Mesenchymal stem cell (in vitro differentiated cells and primary cell): ENCODE data around the gene PLPPR1.

Experiments
- DNase-seq: peaks from one replicate; pipeline ENCODE4 v3.0.0-alpha.2; 2013
- H2AFZ ChIP-seq: one replicate; pipeline ENCODE4 v1.6.1; 2013; ENCODE audit warnings: low read depth, mild to moderate bottlenecking, control low read depth, inconsistent platforms, low read length, moderate library complexity
- H2AK5ac ChIP-seq: 2 replicates; pipeline ENCODE4 v1.6.1; 2013; ENCODE audit warnings: low read length, moderate library complexity, mild to moderate bottlenecking, inconsistent platforms; ENCODE audit not compliant: severe bottlenecking
- H2BK120ac ChIP-seq: one replicate; pipeline ENCODE4 v1.6.1; 2013; ENCODE audit warnings: low read depth, mild to moderate bottlenecking, inconsistent platforms, low read length, moderate library complexity
- H2BK12ac ChIP-seq, 2 experiments: one replicate each; pipeline ENCODE4 v1.6.1; 2013; ENCODE audit warnings: inconsistent platforms in 2 of 2, low read length in 2 of 2, mild to moderate bottlenecking in 2 of 2, moderate library complexity in 2 of 2, control low read depth in 1 of 2
- H2BK15ac ChIP-seq: one replicate; pipeline ENCODE4 v1.6.1; 2013; ENCODE audit warnings: mild to moderate bottlenecking, low read depth, inconsistent platforms; ENCODE audit not compliant: poor library complexity, severe bottlenecking
- H2BK5ac ChIP-seq: 2 replicates; pipeline ENCODE4 v1.6.1; 2013; ENCODE audit warnings: low read depth, mild to moderate bottlenecking, low read length, control low read depth, inconsistent platforms; ENCODE audit not compliant: poor library complexity, severe bottlenecking
- H3K14ac ChIP-seq, 2 experiments: one replicate each; pipeline ENCODE4 v1.6.1; 2013; ENCODE audit warnings: inconsistent platforms in 2 of 2, low read length in 2 of 2, control low read depth in 1 of 2, mild to moderate bottlenecking in 1 of 2, moderate library complexity in 1 of 2
- H3K18ac ChIP-seq, 2 experiments: one replicate each; pipeline ENCODE4 v1.6.1; 2013; ENCODE audit warnings: inconsistent platforms in 2 of 2, low read length in 2 of 2, control low read depth in 1 of 2, low read depth in 1 of 2, mild to moderate bottlenecking in 1 of 2
- H3K23ac ChIP-seq, 2 experiments: one replicate each; pipeline ENCODE4 v1.6.1; 2013; ENCODE audit warnings: inconsistent platforms in 2 of 2, low read length in 2 of 2, mild to moderate bottlenecking in 2 of 2, moderate library complexity in 2 of 2, control low read depth in 1 of 2
- H3K27ac ChIP-seq: 2 replicates; pipeline ENCODE4 v1.5.1; 2013; ENCODE audit warnings: mild to moderate bottlenecking, moderate library complexity, low read length, control low read depth, inconsistent platforms; ENCODE audit not compliant: poor library complexity, severe bottlenecking
- H3K27me3 ChIP-seq, 2 experiments: 2 replicates each; pipeline versions ENCODE4 v1.6.1 to v1.7.0; 2013; ENCODE audit warnings: low read length in 2 of 2, mild to moderate bottlenecking in 2 of 2, moderate library complexity in 2 of 2, control low read depth in 1 of 2, inconsistent platforms in 1 of 2; ENCODE audit not compliant: control insufficient read depth in 1 of 2, insufficient read depth in 1 of 2
- H3K36me3 ChIP-seq, 2 experiments: 2 replicates each; pipeline versions ENCODE4 v1.6.1 to v1.7.0; 2013; ENCODE audit warnings: low read length in 2 of 2, control low read depth in 1 of 2, inconsistent platforms in 1 of 2, low read depth in 1 of 2, mild to moderate bottlenecking in 1 of 2; ENCODE audit not compliant: insufficient read depth in 2 of 2, control insufficient read depth in 1 of 2
- H3K4ac ChIP-seq, 2 experiments: one replicate each; pipeline ENCODE4 v1.6.1; 2013; ENCODE audit warnings: inconsistent platforms in 2 of 2, low read length in 2 of 2, mild to moderate bottlenecking in 2 of 2, moderate library complexity in 2 of 2, control low read depth in 1 of 2, low read depth in 1 of 2
- H3K4me1 ChIP-seq: 2 replicates; pipeline ENCODE4 v1.6.1; 2013; ENCODE audit warnings: low read depth, low read length, control low read depth; ENCODE audit not compliant: control insufficient read depth, insufficient read depth
- H3K4me2 ChIP-seq: 2 replicates; pipeline ENCODE4 v1.6.1; 2013; ENCODE audit warnings: low read length, mild to moderate bottlenecking, inconsistent platforms; ENCODE audit not compliant: poor library complexity, severe bottlenecking
- H3K4me3 ChIP-seq, 2 experiments: 2 replicates each; pipeline versions ENCODE4 v1.5.1 to v1.7.0; 2013; ENCODE audit warnings: low read length in 2 of 2, mild to moderate bottlenecking in 2 of 2, control low read depth in 1 of 2, low read depth in 1 of 2; ENCODE audit not compliant: insufficient read depth in 1 of 2
- H3K79me1 ChIP-seq: replicated peaks from 2 replicates; pipeline ENCODE4 v1.6.1; 2013; ENCODE audit warnings: mild to moderate bottlenecking, control low read depth, low read length, inconsistent platforms; ENCODE audit not compliant: poor library complexity, severe bottlenecking
- H3K9ac ChIP-seq: 2 replicates; pipeline ENCODE4 v1.7.0; 2013; ENCODE audit warnings: mild to moderate bottlenecking, low read length, moderate library complexity
- H3K9me3 ChIP-seq: 2 replicates; pipeline ENCODE4 v1.7.0; 2013; ENCODE audit warnings: mild to moderate bottlenecking, low read length; ENCODE audit not compliant: control insufficient read depth
- H4K8ac ChIP-seq: one replicate; pipeline ENCODE4 v1.6.1; 2013; ENCODE audit warnings: inconsistent platforms, mild to moderate bottlenecking, low read length, moderate library complexity
- H4K91ac ChIP-seq: one replicate; pipeline ENCODE4 v1.6.1; 2013; ENCODE audit warnings: mild to moderate bottlenecking, low read length, inconsistent platforms
- WGBS: methylation state at CpG from one replicate; pipeline ENCODE4 v1.1.7; 2013; ENCODE audit warnings: mixed read lengths; 5-methylcytosine and 5-hydroxymethylcytosine counted together

The PLPPR1 gene

GRCh38 chr9:100999906-101000544 lies 28.5 kb upstream of the PLPPR1 start:
- Histone ChIP-seq H4K91ac (no peak overlapping the region), H3K27me3 (no peaks in the 10 kb centered on the region), H2BK15ac (no peak overlapping the region), H2BK12ac (no peak overlapping the region), H3K4me1 (no peaks in the 10 kb centered on the region), H3K36me3 (no peaks in the 10 kb centered on the region), H4K8ac (no peak overlapping the region), H2BK5ac (no peak overlapping the region), H3K27ac (no peak overlapping the region), H3K4ac (no peak overlapping the region), H2BK120ac (no peak overlapping the region), H3K79me1 (no peaks in the 10 kb centered on the region), H3K4me2 (no peak overlapping the region), H3K9me3 (peaks cover 10% of the 10 kb centered on the region), H3K4me3 (no peak overlapping the region), H3K23ac (no peak overlapping the region), H2AK5ac (no peak overlapping the region), H2AFZ (no peak overlapping the region), H3K14ac (no peak overlapping the region), H3K18ac (no peak overlapping the region), H3K9ac (no peak overlapping the region)
- no peak for DNase-seq
- WGBS, result no CpG with 5 or more reads among the region's 5 CpGs

DNA sequence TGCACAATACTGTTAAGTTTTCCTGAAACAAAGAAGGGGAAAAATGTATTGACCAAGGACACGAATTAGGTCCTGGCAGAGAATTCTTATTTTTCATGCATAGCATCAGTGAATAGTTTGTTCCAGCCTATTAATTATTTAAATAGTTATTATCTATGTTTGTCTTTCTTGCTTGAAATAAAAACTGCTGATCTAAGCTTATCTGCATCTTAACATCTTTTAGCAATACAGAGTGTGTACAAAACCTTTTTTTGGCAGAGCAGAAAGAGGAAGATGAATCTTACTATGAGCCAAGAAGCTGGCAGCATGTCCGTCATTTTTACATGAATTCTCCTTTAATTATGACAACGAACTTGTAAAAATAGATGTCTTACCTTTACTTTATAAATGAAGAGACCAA lies 23.3 kb upstream of the PLPPR1 start:
- no peaks in the 10 kb centered on the region for H3K36me3 ChIP-seq
- H3K4ac ChIP-seq, result no peak overlapping the region
- H4K8ac ChIP-seq, result no peak overlapping the region
- no peak overlapping the region for H2BK120ac ChIP-seq
- no peak overlapping the region for H3K14ac ChIP-seq
- H3K9ac ChIP-seq, result no peak overlapping the region
- no peaks in the 10 kb centered on the region for H3K4me1 ChIP-seq
- no peak overlapping the region for H3K4me2 ChIP-seq
- no peak overlapping the region for H3K4me3 ChIP-seq
- no peak overlapping the region for H3K23ac ChIP-seq
- H3K27ac ChIP-seq, result no peak overlapping the region
- no peak overlapping the region for H4K91ac ChIP-seq
- WGBS, result no CpG with 5 or more reads among the region's 3 CpGs
- H3K18ac ChIP-seq, result no peak overlapping the region
- H2BK12ac ChIP-seq, result no peak overlapping the region
- H3K79me1 ChIP-seq, result no peaks in the 10 kb centered on the region
- H2AK5ac ChIP-seq, result no peak overlapping the region
- no peak overlapping the region for H2AFZ ChIP-seq
- no peaks in the 10 kb centered on the region for H3K27me3 ChIP-seq
- no peak overlapping the region for H2BK15ac ChIP-seq
- no peak overlapping the region for H2BK5ac ChIP-seq
- H3K9me3 ChIP-seq, result peaks cover 10% of the 10 kb centered on the region
- DNase-seq, result no peak

DNA sequence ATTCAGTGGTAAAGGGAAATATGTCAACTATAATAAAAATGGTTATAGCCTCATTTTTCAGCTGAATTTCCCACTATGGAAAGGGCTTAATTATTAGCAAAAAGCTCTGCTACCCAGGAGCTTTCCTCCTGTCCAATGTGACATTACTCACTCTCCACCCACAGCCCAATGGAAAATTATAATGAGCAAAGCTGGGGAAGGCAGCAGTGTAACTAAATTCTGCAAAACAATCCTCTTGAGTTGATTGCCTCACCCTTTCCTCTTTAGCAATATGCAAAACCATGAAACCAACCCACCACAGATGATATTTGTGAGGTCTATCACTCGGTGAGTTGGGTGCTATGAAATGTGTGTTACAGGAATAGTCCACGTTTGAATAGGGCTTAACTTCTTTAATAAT lies 14.0 kb upstream of the PLPPR1 start:
- no peaks in the 10 kb centered on the region for H3K4me1 ChIP-seq
- H3K4ac ChIP-seq, result no peak overlapping the region
- H2BK120ac ChIP-seq, result no peak overlapping the region
- H2AFZ ChIP-seq, result no peak overlapping the region
- H3K4me3 ChIP-seq, result no peak overlapping the region
- no peak overlapping the region for H3K9ac ChIP-seq
- no peaks in the 10 kb centered on the region for H3K36me3 ChIP-seq
- DNase-seq, result no peak
- no peak overlapping the region for H3K18ac ChIP-seq
- no CpG with 5 or more reads among the region's 2 CpGs for WGBS
- H3K27me3 ChIP-seq, result no peaks in the 10 kb centered on the region
- no peak overlapping the region for H3K27ac ChIP-seq
- H4K8ac ChIP-seq, result no peak overlapping the region
- H3K23ac ChIP-seq, result peak overlapping the region in 1 of 2 experiments; percentile 8
- no peaks in the 10 kb centered on the region for H3K9me3 ChIP-seq
- H3K4me2 ChIP-seq, result no peak overlapping the region
- H3K14ac ChIP-seq, result no peak overlapping the region
- H2AK5ac ChIP-seq, result no peak overlapping the region
- H2BK12ac ChIP-seq, result no peak overlapping the region
- H4K91ac ChIP-seq, result no peak overlapping the region
- H2BK5ac ChIP-seq, result no peak overlapping the region
- H2BK15ac ChIP-seq, result no peak overlapping the region
- no peaks in the 10 kb centered on the region for H3K79me1 ChIP-seq

DNA sequence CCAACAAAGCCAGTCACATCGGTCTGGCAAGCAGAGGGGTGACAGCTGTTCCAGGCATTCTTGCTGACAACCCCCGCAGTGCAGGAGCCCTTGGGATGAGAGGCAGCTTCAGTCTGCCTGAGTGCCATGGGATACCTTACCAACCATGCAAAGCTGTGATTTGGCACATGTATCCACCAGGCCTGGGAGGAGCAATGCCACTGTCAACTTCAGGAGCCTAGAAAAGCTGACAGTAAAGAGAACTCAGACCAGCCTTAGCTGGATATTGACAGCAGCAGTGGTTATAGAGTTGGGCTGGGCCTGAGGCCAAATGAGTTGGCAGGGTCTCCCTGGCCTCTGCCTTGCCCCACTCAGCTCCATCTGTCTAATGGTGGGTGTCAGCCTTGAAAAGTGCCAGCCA lies 10.1 kb upstream of the PLPPR1 start:
- H2BK15ac ChIP-seq, result no peak overlapping the region
- H3K14ac ChIP-seq, result no peak overlapping the region
- no peaks in the 10 kb centered on the region for H3K4me1 ChIP-seq
- no peaks in the 10 kb centered on the region for H3K79me1 ChIP-seq
- no peak overlapping the region for H3K18ac ChIP-seq
- H2BK12ac ChIP-seq, result no peak overlapping the region
- no peak overlapping the region for H3K27ac ChIP-seq
- no peak overlapping the region for H3K23ac ChIP-seq
- no peak overlapping the region for H4K8ac ChIP-seq
- H2BK5ac ChIP-seq, result no peak overlapping the region
- no peak overlapping the region for H3K4me2 ChIP-seq
- WGBS, result 65% methylated on average over 2 of the region's 2 CpGs
- H2AK5ac ChIP-seq, result no peak overlapping the region
- H3K36me3 ChIP-seq, result no peaks in the 10 kb centered on the region
- H3K4ac ChIP-seq, result no peak overlapping the region
- H2BK120ac ChIP-seq, result no peak overlapping the region
- H4K91ac ChIP-seq, result no peak overlapping the region
- H3K4me3 ChIP-seq, result no peak overlapping the region
- H3K9me3 ChIP-seq, result no peaks in the 10 kb centered on the region
- no peaks in the 10 kb centered on the region for H3K27me3 ChIP-seq
- no peak overlapping the region for H2AFZ ChIP-seq
- no peak overlapping the region for H3K9ac ChIP-seq
- no peak for DNase-seq
